ACC112 (cell line): ENCODE measurements around the gene PSRC1.
A peak's percentile ranks its signal among the peaks of the same experiment; 100 is the strongest.
"Not testable (repeated sequence)": the region's sequence is repeated elsewhere in the genome, so short reads cannot be mapped to it uniquely, and the experiment has no call there.

ENCODE experiments used
- H2AFZ ChIP-seq: fragments of 200-600 bp; sonication (generic); one replicate; pipeline ENCODE4 v1.6.0; 2017; ENCODE audit warnings: antibody characterized with exemption, low read length; ENCODE audit not compliant: unreplicated experiment
- H3K27ac ChIP-seq: fragments of 200-600 bp; sonication (generic); 2 replicates; pipeline ENCODE4 v1.5.1; 2014; ENCODE audit warnings: low read depth, mild to moderate bottlenecking, antibody characterized with exemption, low read length, moderate library complexity
- H3K27me3 ChIP-seq: fragments of 200-600 bp; sonication (generic); 2 replicates; pipeline ENCODE4 v1.6.1; 2014; ENCODE audit warnings: mild to moderate bottlenecking, antibody characterized with exemption, low read length, moderate library complexity, mixed read lengths; ENCODE audit not compliant: insufficient read depth
- H3K36me3 ChIP-seq: fragments of 200-600 bp; sonication (generic); 2 replicates; pipeline ENCODE4 v1.6.1; 2016; ENCODE audit warnings: mild to moderate bottlenecking, antibody characterized with exemption, low read length, moderate library complexity, mixed read lengths; ENCODE audit not compliant: insufficient read depth
- H3K4me1 ChIP-seq: fragments of 200-600 bp; sonication (generic); one replicate; pipeline ENCODE4 v1.6.1; 2016; ENCODE audit warnings: low read length, mixed read lengths; ENCODE audit not compliant: insufficient read depth, unreplicated experiment, control insufficient read depth
- H3K4me3 ChIP-seq: fragments of 200-600 bp; sonication (generic); 2 replicates; pipeline ENCODE4 v1.5.1; 2014; ENCODE audit warnings: mild to moderate bottlenecking, low read depth, low read length
- H3K79me2 ChIP-seq: fragments of 200-600 bp; sonication (generic); one replicate; pipeline ENCODE4 v1.6.0; 2016; ENCODE audit warnings: low read length; ENCODE audit not compliant: control insufficient read depth, unreplicated experiment, insufficient read depth

The PSRC1 gene

DNA sequence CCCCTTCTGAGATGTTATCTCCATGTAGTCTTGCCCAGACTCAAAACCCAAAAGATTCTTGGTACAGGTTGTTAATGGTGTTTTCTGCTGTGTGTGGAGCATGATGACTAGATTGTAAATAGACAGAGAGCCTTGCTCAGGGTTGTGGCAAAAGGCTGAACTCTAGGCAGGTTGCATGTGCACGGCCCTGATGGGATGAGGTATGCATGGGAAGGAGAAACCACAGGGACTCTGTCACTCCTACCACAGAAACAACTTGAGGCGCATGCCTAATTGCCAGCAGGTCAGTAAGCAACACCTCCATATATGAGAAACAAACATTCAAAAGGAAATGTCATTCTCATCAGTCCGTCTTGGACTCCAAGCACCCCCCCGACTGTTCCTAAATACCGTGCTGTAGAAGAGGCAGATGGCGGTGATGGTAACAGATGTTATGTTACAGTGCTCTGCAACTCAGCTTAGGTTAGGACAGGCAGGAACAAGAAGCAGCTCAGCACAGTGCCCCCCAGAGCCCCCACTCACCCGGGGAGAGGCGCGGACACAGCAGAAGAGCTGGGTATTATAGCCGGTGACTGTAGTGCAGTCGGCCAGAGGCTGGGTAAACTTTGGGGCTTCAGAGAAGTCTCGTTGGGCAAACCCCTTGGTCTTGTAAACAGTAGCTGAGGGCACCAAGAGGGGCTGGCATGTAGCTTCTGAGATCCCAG, 12.9 kb upstream of the PSRC1 start:
- Histone ChIP-seq H3K27me3 (no peaks in the 10 kb centered on the region), H3K36me3 (no peaks in the 10 kb centered on the region), H3K79me2 (no peaks in the 10 kb centered on the region), H3K27ac (no peak overlapping the region), H3K4me1 (peaks cover 25% of the 10 kb centered on the region), H2AFZ (no peak overlapping the region), H3K4me3 (no peak overlapping the region)

DNA sequence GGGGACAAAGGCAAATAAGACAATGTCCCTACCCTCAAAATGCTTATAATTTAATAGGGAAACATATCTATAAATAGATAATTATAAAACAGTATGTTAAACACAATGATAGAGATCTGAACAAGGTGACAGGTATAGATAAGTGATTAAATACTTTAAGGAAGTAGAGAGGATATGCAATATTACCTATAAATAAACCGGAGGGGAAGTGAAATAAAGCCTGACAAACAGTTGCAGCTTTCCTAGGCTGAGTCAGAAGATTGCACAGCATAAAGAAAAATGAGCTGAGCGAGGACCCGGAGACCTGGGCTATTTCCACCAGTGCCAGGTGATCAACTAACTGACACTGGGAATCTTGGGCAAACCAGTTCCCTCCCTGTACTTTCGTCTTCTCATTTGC, 11.5 kb upstream of the PSRC1 start:
- H3K36me3 ChIP-seq, result no peaks in the 10 kb centered on the region
- no peak overlapping the region for H3K27ac ChIP-seq
- H3K4me1 ChIP-seq, result peaks cover 17% of the 10 kb centered on the region
- no peaks in the 10 kb centered on the region for H3K79me2 ChIP-seq
- no peak overlapping the region for H3K4me3 ChIP-seq
- H2AFZ ChIP-seq, result no peak overlapping the region
- no peaks in the 10 kb centered on the region for H3K27me3 ChIP-seq

DNA sequence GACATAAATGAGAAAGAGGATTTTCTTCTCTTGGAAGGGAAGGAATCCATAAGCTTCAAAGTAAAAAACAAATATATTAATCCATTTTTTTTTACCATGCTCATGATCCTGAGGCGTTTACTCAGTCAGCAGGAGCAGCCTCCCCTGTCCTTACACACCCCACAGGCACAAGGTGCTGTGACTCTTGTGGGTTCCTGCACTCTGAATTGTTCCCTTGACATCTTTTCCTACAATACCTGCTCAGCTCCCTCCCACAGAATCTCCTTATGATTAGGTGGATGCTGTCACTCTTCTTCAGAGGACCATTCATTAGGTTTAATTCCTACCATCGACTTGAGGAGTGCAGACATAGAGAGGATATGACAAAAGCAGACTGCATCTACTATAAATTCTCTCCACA, 10.1 kb upstream of the PSRC1 start:
- Histone ChIP-seq H3K27ac (no peak overlapping the region), H2AFZ (no peak overlapping the region), H3K36me3 (no peaks in the 10 kb centered on the region), H3K4me1 (peaks cover 2% of the 10 kb centered on the region), H3K4me3 (no peak overlapping the region), H3K27me3 (no peaks in the 10 kb centered on the region), H3K79me2 (no peaks in the 10 kb centered on the region)

DNA sequence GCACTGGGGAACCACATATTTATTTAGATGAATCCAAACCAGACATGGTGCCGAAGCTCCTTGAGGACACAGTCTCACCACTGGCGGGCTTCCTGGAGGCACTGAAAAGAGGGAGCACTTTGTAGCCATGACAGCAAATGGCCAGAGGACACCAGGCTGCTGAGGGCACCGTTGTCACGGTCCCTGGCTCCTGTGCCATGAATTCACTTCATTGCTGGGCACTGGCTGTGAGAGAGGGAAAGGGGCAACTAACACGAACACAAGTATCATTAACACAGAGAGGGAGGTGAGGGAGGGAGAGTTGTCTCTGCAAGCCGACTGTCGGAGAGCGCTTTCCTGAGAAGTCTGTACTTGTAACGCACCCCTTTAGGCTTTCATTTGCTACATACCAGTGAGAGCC, 9.4 kb upstream of the PSRC1 start:
- Histone ChIP-seq H3K4me3 (no peak overlapping the region), H3K27me3 (no peaks in the 10 kb centered on the region), H2AFZ (no peak overlapping the region), H3K4me1 (no peaks in the 10 kb centered on the region), H3K79me2 (no peaks in the 10 kb centered on the region), H3K27ac (no peak overlapping the region), H3K36me3 (no peaks in the 10 kb centered on the region)

DNA sequence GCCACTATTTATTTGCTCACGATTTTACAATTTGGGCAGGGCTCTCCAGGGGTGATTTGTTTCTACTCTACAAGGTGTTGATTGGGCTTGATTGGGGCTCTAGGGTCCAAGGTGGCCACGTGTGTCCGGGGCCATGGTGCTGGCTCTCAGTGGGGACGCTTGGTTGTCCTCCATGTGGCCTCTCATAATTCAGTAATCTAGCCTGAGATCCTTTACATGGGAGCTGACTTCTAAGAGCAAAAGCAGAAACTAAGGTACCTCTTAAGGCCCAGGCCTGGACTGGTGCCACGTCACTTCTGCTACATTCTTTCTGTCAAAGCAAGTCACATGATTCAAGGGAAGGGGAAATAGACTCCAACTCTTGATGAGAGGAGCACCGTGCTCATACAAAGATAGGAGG, 8.1 kb upstream of the PSRC1 start:
- Histone ChIP-seq H3K79me2 (no peaks in the 10 kb centered on the region), H3K36me3 (no peaks in the 10 kb centered on the region), H3K27ac (no peak overlapping the region), H3K4me1 (no peaks in the 10 kb centered on the region), H2AFZ (no peak overlapping the region), H3K27me3 (no peaks in the 10 kb centered on the region), H3K4me3 (no peak overlapping the region)

DNA sequence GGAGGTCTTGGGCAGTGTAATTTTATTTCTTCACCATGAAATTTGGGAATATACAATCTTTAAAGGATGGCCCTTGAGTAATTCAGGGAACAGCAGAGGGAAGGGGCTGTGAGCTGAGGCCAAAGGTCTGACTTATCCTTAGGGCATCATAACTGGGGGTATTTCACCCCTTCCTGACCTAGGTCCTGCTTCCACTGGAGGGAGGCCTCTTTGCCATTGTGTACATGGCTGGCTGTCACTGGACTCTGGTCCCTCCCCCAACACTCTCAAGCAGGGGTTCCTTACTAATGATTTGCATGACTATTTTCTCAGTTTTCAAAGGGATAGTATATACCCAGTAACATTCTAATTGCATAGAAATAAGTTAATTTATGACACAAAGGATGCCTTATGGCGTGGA, 7.2 kb upstream of the PSRC1 start:
- H3K36me3 ChIP-seq, result no peaks in the 10 kb centered on the region
- no peaks in the 10 kb centered on the region for H3K79me2 ChIP-seq
- no peak overlapping the region for H2AFZ ChIP-seq
- H3K27ac ChIP-seq, result no peak overlapping the region
- H3K4me3 ChIP-seq, result no peak overlapping the region
- H3K27me3 ChIP-seq, result no peaks in the 10 kb centered on the region
- H3K4me1 ChIP-seq, result no peaks in the 10 kb centered on the region

DNA sequence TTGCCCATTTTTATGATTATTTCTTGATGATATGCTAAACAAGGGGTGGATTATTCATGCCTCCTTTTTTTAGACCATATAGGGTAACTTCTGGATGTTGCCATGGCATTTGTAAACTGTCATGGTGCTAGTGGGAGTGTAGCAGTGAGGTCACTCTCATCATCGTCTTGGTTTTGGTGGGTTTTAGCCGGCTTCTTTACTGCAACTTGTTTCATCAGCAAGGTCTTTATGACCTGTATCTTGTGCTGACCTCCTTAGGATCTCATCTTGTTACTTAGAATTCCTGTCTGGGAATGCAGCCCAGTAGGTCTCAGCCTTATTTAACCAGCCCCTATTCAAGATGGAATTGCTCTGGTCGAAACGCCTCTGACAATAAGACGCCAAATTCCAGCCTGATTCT, 3.8 kb upstream of the PSRC1 start:
- H2AFZ ChIP-seq, H3K27ac ChIP-seq, H3K4me3 ChIP-seq, H3K36me3 ChIP-seq, H3K27me3 ChIP-seq: not testable (repeated sequence)
- H3K4me1 ChIP-seq, result peaks cover 12% of the 10 kb centered on the region
- peaks cover 12% of the 10 kb centered on the region for H3K79me2 ChIP-seq

DNA sequence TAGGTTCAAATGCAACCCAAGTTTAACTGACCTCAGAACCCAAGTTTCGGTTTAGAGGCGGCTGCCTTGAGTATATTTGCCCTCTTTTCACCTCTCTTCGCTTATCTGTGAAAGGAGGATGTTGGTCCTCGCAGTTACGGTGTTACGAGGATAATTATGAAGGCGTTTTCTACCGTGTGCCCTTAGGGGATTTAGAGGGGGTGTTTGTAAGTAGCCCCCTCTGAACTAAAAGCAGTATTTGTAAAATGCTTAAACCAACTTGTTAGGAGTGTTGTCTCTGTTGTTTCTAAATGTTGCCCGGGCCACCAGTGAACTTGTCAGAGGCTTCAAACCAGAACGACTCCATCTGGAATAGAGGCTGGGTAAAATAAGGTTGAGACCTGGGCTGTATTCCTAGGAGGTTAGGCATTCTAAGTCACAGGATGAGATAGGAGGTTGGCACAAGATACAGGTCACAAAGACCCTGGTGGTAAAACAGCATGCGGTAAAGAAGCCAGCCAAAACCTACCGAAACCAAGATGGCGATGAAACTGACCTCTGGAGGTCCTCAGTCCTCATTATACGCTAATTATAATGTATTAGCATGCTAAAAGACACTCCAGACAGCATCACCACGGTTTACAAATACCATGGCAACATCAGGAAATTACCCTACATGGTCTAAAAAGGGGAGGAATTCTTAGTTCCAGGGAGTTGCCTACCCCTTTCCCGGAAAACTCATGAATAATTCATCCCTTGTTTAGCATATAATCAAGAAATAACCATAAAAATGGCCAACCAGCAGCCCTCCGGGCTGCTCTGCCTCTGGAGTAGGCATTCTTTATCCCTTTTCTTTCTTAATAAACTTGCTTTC, 1.0 kb upstream of the PSRC1 start:
- H3K79me2 ChIP-seq, result peaks cover 21% of the 10 kb centered on the region
- H3K27ac ChIP-seq, result peak overlapping the region; percentile 52
- peak overlapping the region; percentile 84 for H3K4me3 ChIP-seq
- peak overlapping the region; percentile 50 for H2AFZ ChIP-seq
- H3K36me3 ChIP-seq, result no peaks in the 10 kb centered on the region
- no peaks in the 10 kb centered on the region for H3K27me3 ChIP-seq
- H3K4me1 ChIP-seq, result peaks cover 16% of the 10 kb centered on the region

DNA sequence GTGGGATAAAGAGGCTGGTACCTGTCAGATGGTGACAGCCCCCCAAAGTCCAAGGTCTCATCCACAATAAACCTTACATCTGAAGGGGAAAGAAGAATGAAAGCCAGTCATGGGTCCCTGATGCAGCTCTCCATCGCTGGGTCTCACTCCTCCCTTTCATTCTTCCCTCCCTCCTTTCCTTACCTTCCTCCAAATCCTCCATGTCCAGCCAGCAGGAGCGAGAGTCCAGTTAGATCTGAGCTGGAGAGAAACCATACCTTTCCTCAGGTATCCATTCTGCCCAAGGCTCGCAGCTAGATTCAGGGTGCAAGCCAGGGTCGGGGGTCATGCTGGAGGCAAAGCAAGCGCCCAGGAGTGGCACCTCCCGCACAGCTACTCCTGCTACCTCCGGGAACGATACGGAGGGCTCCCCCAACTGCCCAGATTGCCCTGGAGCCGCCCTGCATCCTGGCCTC, 421 bp downstream of the PSRC1 start:
- H3K27ac ChIP-seq, result no peak overlapping the region

DNA sequence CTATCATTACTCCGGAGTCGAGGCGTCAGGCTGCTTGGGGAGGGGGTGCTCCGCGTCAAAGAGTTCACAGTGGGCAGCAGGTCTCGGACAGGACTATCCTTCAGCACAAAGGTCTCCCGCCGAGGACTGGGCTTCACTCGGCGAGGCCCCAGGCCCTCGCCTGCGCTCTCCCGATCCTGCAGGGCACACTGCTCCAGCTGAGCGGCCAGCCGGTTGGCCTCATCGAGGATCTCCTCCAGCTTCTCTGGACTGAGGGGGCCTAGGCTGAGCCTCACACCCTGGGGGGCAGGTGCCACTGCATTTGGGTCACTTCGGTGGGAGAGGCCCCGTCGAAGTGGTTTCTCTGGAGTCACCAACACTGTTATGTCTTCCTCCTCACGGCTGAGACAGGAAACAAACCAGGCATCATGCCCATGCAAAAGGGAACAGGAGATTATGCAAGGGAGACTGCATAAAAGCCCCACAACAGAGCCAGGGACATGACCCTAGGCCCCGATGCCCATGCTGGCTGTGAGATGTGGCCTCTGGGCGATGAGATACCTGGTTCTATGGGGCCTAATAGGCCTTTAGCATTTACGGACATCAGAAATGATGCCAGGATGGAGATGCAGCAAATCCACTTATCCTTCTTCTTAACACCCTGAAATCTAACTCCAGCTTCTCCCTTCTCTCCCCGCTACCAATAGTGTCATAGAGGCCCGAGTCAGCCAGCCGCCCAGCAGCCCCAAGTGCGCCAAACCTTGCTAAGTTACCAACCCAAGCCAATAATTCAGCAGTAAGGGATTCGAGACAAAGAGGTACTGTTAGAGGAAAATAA, 1.1 kb downstream of the PSRC1 start:
- no peaks in the 10 kb centered on the region for H3K27me3 ChIP-seq
- H3K4me1 ChIP-seq, result peaks cover 16% of the 10 kb centered on the region
- H3K4me3 ChIP-seq, result peak overlapping the region; percentile 84
- peak overlapping the region; percentile 58 for H2AFZ ChIP-seq
- H3K79me2 ChIP-seq, result peaks cover 21% of the 10 kb centered on the region
- H3K36me3 ChIP-seq, result no peaks in the 10 kb centered on the region
- H3K27ac ChIP-seq, result no peak overlapping the region

More for the DNA sequence above, 421 bp downstream of the PSRC1 start:
- Histone ChIP-seq H3K4me1 (peaks cover 16% of the 10 kb centered on the region), H3K79me2 (peaks cover 21% of the 10 kb centered on the region), H2AFZ (peak overlapping the region; percentile 58), H3K4me3 (peak overlapping the region; percentile 84), H3K36me3 (no peaks in the 10 kb centered on the region), H3K27me3 (no peaks in the 10 kb centered on the region)
